ENCODE data around the gene TMEM40.

Gene TMEM40

GRCh38 chr3:12689997-12690711, 68.9 kb downstream of the TMEM40 start:
- no peaks in the 10 kb centered on the region for H4K20me1 ChIP-seq (ENCODE audit: control insufficient read depth, insufficient read depth, low read depth, low read length)
- H3K36me3 ChIP-seq (ENCODE audit: control insufficient read depth, low read length) = no peaks in the 10 kb centered on the region
- H3K4me3 ChIP-seq (ENCODE audit: low read length) = no peak overlapping the region
- no peak overlapping the region for H3K27ac ChIP-seq (ENCODE audit: low read depth, low read length)
- no peak for TF ChIP-seq EZH2phosphoT487 (IDR thresholded peaks at IDR 0.05; ENCODE audit: borderline replicate concordance, low read length)
- TF ChIP-seq CTCF (IDR thresholded peaks at IDR 0.05; ENCODE audit: low read depth, low read length, poor library complexity, severe bottlenecking) = no peak
- no peaks in the 10 kb centered on the region for H3K4me1 ChIP-seq (ENCODE audit: control insufficient read depth, low read length)
- H3K27me3 ChIP-seq (ENCODE audit: control insufficient read depth, low read length) = no peaks in the 10 kb centered on the region; the same call in 1 of the 2 replicates
- no peak overlapping the region for H3K4me2 ChIP-seq (ENCODE audit: low read length)
- H3F3A ChIP-seq (ENCODE audit: control insufficient read depth, insufficient read depth) = no peaks in the 10 kb centered on the region
- H3K9me3 ChIP-seq (ENCODE audit: control insufficient read depth, insufficient read depth, low read length) = no peaks in the 10 kb centered on the region
- no peaks in the 10 kb centered on the region for H3K79me2 ChIP-seq (ENCODE audit: control insufficient read depth, low read length)
- H3K9me2 ChIP-seq (replicated peaks; ENCODE audit: control insufficient read depth, low read length) = no peaks in the 10 kb centered on the region

DNA sequence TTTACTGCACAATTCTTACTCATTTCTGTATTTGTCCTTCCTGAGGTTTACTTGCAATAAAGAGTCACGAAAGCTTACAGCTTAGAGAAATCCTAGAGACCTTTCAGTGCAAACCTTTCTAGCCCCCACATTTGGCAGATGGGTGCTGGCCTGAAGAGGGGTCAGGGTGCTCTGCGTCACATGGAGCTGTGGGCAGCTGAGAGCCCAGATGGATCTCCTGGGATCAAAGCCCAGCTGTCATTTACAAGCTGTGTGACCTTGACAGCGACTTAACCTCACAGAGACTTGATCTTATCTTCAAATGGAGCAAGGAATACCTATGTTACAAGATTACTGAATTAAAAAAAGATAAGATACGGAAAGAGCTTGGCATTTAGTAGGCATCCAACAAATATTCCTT, 71.1 kb downstream of the TMEM40 start:
- Histone ChIP-seq H3F3A (ENCODE audit: control insufficient read depth, insufficient read depth) (no peaks in the 10 kb centered on the region), H3K9me3 (ENCODE audit: control insufficient read depth, insufficient read depth, low read length) (no peaks in the 10 kb centered on the region), H3K4me1 (ENCODE audit: control insufficient read depth, low read length) (no peaks in the 10 kb centered on the region), H4K20me1 (ENCODE audit: control insufficient read depth, insufficient read depth, low read depth, low read length) (no peaks in the 10 kb centered on the region), H3K27ac (ENCODE audit: low read depth, low read length) (no peak overlapping the region), H3K9me2 (replicated peaks; ENCODE audit: control insufficient read depth, low read length) (no peaks in the 10 kb centered on the region), H3K4me3 (ENCODE audit: low read length) (no peak overlapping the region), H3K27me3 (ENCODE audit: control insufficient read depth, low read length) (no peaks in the 10 kb centered on the region), H3K36me3 (ENCODE audit: control insufficient read depth, low read length) (no peaks in the 10 kb centered on the region), H3K79me2 (ENCODE audit: control insufficient read depth, low read length) (no peaks in the 10 kb centered on the region), H3K4me2 (ENCODE audit: low read length) (no peak overlapping the region)
- no peak for TF ChIP-seq EZH2phosphoT487 (IDR thresholded peaks at IDR 0.05; ENCODE audit: borderline replicate concordance, low read length)
- TF ChIP-seq CTCF (IDR thresholded peaks at IDR 0.05; ENCODE audit: low read depth, low read length, poor library complexity, severe bottlenecking) = no peak

- no peaks in the 10 kb centered on the region for H3K9me2 ChIP-seq (replicated peaks; ENCODE audit: control insufficient read depth, low read length)
- H3K27ac ChIP-seq (ENCODE audit: low read depth, low read length) = no peak overlapping the region
- no peaks in the 10 kb centered on the region for H3K27me3 ChIP-seq (ENCODE audit: control insufficient read depth, low read length)
- H3K9me3 ChIP-seq (ENCODE audit: control insufficient read depth, insufficient read depth, low read length) = no peaks in the 10 kb centered on the region
- no peaks in the 10 kb centered on the region for H3K79me2 ChIP-seq (ENCODE audit: control insufficient read depth, low read length)
- no peak overlapping the region for H3K4me2 ChIP-seq (ENCODE audit: low read length)
- H3F3A ChIP-seq (ENCODE audit: control insufficient read depth, insufficient read depth) = no peaks in the 10 kb centered on the region
- H3K4me1 ChIP-seq (ENCODE audit: control insufficient read depth, low read length) = no peaks in the 10 kb centered on the region
- no peaks in the 10 kb centered on the region for H4K20me1 ChIP-seq (ENCODE audit: control insufficient read depth, insufficient read depth, low read depth, low read length)
- no peaks in the 10 kb centered on the region for H3K36me3 ChIP-seq (ENCODE audit: control insufficient read depth, low read length)
- no peak overlapping the region for H3K4me3 ChIP-seq (ENCODE audit: low read length)
- TF ChIP-seq CTCF (IDR thresholded peaks at IDR 0.05; ENCODE audit: low read depth, low read length, poor library complexity, severe bottlenecking) (no peak), EZH2phosphoT487 (IDR thresholded peaks at IDR 0.05; ENCODE audit: borderline replicate concordance, low read length) (no peak)
Measured at GRCh38 chr3:12686096-12686495, 73.0 kb downstream of the TMEM40 start.

Measured in DOHH2 (cell line).